ENCODE data around the gene MEOX2. TPM values are rescaled to one million over a fixed set of nuclear protein-coding genes. Genes with fewer than 3 reads are reported as not detected.

Gene MEOX2
- total RNA-seq, 1 donor from 2014 or later: 7.7 TPM

DNA sequence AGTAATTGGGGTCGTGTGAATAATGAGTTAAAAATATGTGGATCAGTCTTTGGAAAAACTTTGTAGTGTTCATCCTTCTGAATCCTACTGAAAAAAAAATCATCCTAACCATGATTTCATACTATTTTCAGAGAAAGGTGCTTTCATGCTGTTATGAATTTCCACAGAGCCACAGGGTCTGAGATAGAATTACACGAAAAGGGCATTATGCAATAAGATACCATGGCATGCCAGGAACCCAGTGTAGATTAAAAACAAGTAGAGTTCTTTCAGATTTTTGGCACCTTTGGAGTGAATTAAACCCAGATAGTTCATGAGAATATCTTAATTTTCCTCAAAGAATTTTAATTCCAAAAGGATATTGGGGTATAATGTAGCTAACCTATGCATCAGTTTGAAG is 77.2 kb downstream of the MEOX2 start:
- intact Hi-C loops (cut with micrococcal nuclease): no loop called here
- H3K36me3 ChIP-seq: peaks cover 5% of the 10 kb centered on the region
- H3K9me3 ChIP-seq (replicated peaks): no peaks in the 10 kb centered on the region
- no peak overlapping the region for H3K27ac ChIP-seq (replicated peaks)
- TF ChIP-seq, protein P1, sequence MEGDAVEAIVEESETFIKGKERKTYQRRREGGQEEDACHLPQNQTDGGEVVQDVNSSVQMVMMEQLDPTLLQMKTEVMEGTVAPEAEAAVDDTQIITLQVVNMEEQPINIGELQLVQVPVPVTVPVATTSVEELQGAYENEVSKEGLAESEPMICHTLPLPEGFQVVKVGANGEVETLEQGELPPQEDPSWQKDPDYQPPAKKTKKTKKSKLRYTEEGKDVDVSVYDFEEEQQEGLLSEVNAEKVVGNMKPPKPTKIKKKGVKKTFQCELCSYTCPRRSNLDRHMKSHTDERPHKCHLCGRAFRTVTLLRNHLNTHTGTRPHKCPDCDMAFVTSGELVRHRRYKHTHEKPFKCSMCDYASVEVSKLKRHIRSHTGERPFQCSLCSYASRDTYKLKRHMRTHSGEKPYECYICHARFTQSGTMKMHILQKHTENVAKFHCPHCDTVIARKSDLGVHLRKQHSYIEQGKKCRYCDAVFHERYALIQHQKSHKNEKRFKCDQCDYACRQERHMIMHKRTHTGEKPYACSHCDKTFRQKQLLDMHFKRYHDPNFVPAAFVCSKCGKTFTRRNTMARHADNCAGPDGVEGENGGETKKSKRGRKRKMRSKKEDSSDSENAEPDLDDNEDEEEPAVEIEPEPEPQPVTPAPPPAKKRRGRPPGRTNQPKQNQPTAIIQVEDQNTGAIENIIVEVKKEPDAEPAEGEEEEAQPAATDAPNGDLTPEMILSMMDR (IDR thresholded peaks at IDR 0.05; ENCODE audit: borderline replicate concordance): no peak
- H3K27me3 ChIP-seq (ENCODE audit: low read depth): no peaks in the 10 kb centered on the region
- H3K4me3 ChIP-seq: no peak overlapping the region
- no peaks in the 10 kb centered on the region for H3K4me1 ChIP-seq
- DNase-seq: no peak

DNA sequence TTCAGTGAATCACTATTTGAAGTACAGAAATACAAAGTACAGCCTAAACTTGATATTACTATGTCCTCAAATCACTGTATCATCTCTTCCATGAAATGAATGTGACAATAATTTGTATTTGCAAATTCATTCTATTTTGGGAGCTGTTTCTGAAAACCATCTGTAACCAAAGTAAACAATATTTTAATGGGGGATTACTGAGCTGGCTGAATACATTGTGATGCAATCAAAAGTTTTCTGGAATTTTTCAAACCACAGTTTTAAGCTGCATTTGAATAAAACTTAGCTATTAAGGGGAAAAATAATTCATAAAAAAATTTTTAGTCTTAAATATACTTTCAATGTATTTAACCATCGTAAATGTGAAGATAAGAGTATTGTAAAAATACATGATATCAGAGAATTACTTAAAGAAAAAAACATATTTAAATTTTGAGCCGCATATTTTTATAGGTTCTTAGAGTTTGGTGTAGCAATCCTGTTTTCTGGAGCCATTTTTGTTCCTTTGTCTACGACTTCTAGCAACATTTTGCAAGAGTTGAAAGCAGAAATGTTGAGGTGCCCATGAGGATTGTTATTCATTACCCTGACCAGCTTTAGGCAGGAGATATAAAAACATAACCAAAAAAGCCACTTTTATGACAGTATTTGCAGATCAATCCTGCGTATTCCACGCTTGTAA is 78.8 kb downstream of the MEOX2 start:
- intact Hi-C loops (cut with micrococcal nuclease): no loop called here
- no peaks in the 10 kb centered on the region for H3K27me3 ChIP-seq (ENCODE audit: low read depth)
- no peaks in the 10 kb centered on the region for H3K4me1 ChIP-seq
- no peak overlapping the region for H3K4me3 ChIP-seq
- H3K9me3 ChIP-seq (replicated peaks): no peaks in the 10 kb centered on the region
- no peak overlapping the region for H3K27ac ChIP-seq (replicated peaks)
- peaks cover 5% of the 10 kb centered on the region for H3K36me3 ChIP-seq
- no peak for DNase-seq
- TF ChIP-seq, protein P1 (IDR thresholded peaks at IDR 0.05; ENCODE audit: borderline replicate concordance): no peak

DNA sequence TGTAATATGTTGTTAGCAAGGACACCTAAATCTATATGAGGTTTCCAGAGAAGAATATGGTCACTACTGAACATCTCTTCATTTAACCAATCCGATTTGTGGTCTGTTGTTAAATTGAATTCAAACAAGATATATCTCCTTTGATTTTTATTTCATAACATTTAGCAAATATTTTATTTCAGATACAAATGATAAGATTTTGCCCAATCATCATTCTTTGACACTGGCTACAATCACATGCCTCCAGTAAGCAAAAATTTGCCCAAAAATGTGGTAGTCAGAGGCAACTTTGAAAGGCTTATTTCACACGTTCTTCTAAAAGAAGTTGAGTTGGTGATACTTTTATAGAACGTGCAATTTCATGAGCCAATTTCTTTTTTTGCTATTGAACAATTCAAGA is 79.9 kb downstream of the MEOX2 start:
- Histone ChIP-seq H3K27ac (replicated peaks) (no peak overlapping the region), H3K9me3 (replicated peaks) (no peaks in the 10 kb centered on the region), H3K4me3 (no peak overlapping the region), H3K4me1 (no peaks in the 10 kb centered on the region), H3K27me3 (ENCODE audit: low read depth) (no peaks in the 10 kb centered on the region), H3K36me3 (no peaks in the 10 kb centered on the region)
- intact Hi-C loops (cut with micrococcal nuclease): no loop called here
- no peak for DNase-seq
- TF ChIP-seq, protein P1 (IDR thresholded peaks at IDR 0.05; ENCODE audit: borderline replicate concordance): no peak

DNA sequence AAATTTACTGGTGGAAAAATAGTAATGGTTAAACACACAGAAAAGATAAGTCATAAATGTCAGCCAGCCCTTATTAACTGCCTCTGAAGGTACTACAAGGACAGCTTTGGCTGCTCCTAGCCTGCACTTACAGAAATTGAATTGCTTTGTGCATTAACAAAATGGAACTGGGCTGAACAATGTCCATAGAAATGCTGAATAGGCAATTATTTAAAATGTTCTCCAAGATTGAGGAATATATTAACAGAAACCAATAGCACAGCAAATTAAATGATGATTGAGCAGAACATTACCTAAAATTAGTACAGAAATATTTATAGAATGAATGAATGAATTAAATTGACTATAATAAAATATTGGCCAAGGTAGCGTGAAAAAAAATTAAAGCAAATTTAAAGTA is 82.3 kb downstream of the MEOX2 start:
- intact Hi-C loops (cut with micrococcal nuclease): no loop called here
- Histone ChIP-seq H3K27me3 (ENCODE audit: low read depth) (no peaks in the 10 kb centered on the region), H3K36me3 (no peaks in the 10 kb centered on the region), H3K4me3 (no peak overlapping the region), H3K27ac (replicated peaks) (no peak overlapping the region), H3K9me3 (replicated peaks) (peaks cover 11% of the 10 kb centered on the region), H3K4me1 (no peaks in the 10 kb centered on the region)
- DNase-seq: no peak
- TF ChIP-seq, protein P1 (IDR thresholded peaks at IDR 0.05; ENCODE audit: borderline replicate concordance): no peak

DNA sequence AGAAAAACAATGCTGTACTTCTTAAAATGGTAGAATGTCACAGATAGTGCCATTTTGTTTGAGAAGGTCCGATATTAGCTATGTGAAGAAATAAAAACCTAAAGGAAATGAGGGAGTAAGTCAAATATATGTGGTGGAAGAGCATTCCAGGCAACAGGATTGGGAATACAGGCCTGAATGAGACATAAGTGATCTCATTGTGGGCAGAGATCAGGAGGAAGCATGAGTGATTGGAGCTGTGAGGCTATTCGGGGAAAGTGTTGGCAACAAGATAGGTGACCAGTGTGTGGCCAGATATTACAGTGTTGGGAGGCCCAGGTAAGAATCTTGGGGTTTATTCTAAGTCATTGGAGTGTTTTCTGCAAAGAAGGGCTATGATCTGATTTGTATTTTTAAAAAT is 83.4 kb downstream of the MEOX2 start:
- Histone ChIP-seq H3K4me1 (no peaks in the 10 kb centered on the region), H3K27me3 (ENCODE audit: low read depth) (no peaks in the 10 kb centered on the region), H3K27ac (replicated peaks) (no peak overlapping the region), H3K36me3 (no peaks in the 10 kb centered on the region), H3K4me3 (no peak overlapping the region), H3K9me3 (replicated peaks) (peaks cover 11% of the 10 kb centered on the region)
- no peak for DNase-seq
- TF ChIP-seq, protein P1 (IDR thresholded peaks at IDR 0.05; ENCODE audit: borderline replicate concordance): no peak
- intact Hi-C loops (cut with micrococcal nuclease): no loop called here
